Lung (tissue), 12 donors: ENCODE measurements around the gene RPS6KA1. TPM values are rescaled to one million over a fixed set of nuclear protein-coding genes. Genes with fewer than 3 reads are reported as not detected.
A peak's percentile ranks its signal among the peaks of the same experiment; 100 is the strongest.

Experiments
- ATAC-seq: fragments of 200-7000 bp; cut with Tn5 transposase; one replicate; pipeline ENCODE4 v1.9.1; 2020; ENCODE audit warnings: moderate number of reproducible peaks; ENCODE audit not compliant: insufficient read depth, low FRiP score
- DNase-seq, 3 donors: peaks; one replicate each; pipeline ENCODE4 v3.0.0-alpha.2; 2013 to 2017
- H3K27ac ChIP-seq, 2 donors: one replicate each; pipeline ENCODE4 v1.5.1; 2013; ENCODE audit warnings: mild to moderate bottlenecking in 2 of 2, moderate library complexity in 2 of 2, control low read depth in 1 of 2, inconsistent platforms in 1 of 2, low read depth in 1 of 2, low read length in 1 of 2
- H3K27me3 ChIP-seq, 3 donors: one replicate each; pipeline ENCODE4 v1.5.1; 2013; ENCODE audit warnings: low read length in 2 of 3; ENCODE audit not compliant: control insufficient read depth in 3 of 3, insufficient read depth in 3 of 3
- H3K36me3 ChIP-seq, 4 donors: one replicate each; pipeline ENCODE4 v1.5.1; 2013; ENCODE audit warnings: low read length in 4 of 4, mild to moderate bottlenecking in 1 of 4, moderate library complexity in 1 of 4; ENCODE audit not compliant: control insufficient read depth in 4 of 4, insufficient read depth in 4 of 4
- H3K4me1 ChIP-seq, 5 donors: one replicate each; pipeline ENCODE4 v1.5.1; 2013; ENCODE audit warnings: low read length in 5 of 5, mild to moderate bottlenecking in 2 of 5, moderate library complexity in 1 of 5; ENCODE audit not compliant: control insufficient read depth in 5 of 5, insufficient read depth in 5 of 5
- H3K4me3 ChIP-seq: one replicate; pipeline ENCODE4 v1.5.1; 2013; ENCODE audit warnings: mild to moderate bottlenecking, control low read depth, moderate library complexity
- H3K9ac ChIP-seq, 2 donors: one replicate each; pipeline ENCODE4 v1.5.1; 2013; ENCODE audit warnings: low read length in 2 of 2, control low read depth in 1 of 2; ENCODE audit not compliant: insufficient read depth in 1 of 2
- H3K9me3 ChIP-seq, 4 donors: one replicate each; pipeline ENCODE4 v1.5.1; 2013; ENCODE audit warnings: low read length in 3 of 4, mild to moderate bottlenecking in 1 of 4, moderate library complexity in 1 of 4; ENCODE audit not compliant: control insufficient read depth in 4 of 4, insufficient read depth in 3 of 4
- CTCF ChIP-seq: IDR thresholded peaks from 2 replicates; pipeline ENCODE4 v1.5.1; 2012; ENCODE audit warnings: mild to moderate bottlenecking; ENCODE audit errors: control extremely low read depth, extremely low read depth
- WGBS, 2 donors: extraction: QIAGEN DNeasy Blood & Tissue Kit; methylation state at CpG; one replicate each; pipeline ENCODE4 v1.1.7; 2013; 5-methylcytosine and 5-hydroxymethylcytosine counted together
- polyA plus RNA-seq, 2 donors: library from polyadenylated mRNA; stranded (reverse); fragments of 200-250 nt; gene quantifications; one replicate each; pipeline ENCODE4 v1.2.1, GENCODE V29; 2013
- total RNA-seq, 2 donors: library from RNA; depleted of rRNA in 1 of 2; stranded (reverse); fragments of >200 nt in 1 of 2; gene quantifications; one replicate each; pipeline ENCODE4 v1.2.1, GENCODE V29; 2014 to 2021
- donor health status: control.
- donor health status: control.
- donor health status: Bipolar disorder and iron deficiency.
- donor health status: healthy.
- donor health status: DM: yes; HTN: yes; CAD: no.

The RPS6KA1 gene
- total and polyA plus RNA-seq, 4 donors, result 58.6 to 109 (median 81.7) TPM

GRCh38 chr1:26544126-26544525 lies 14.6 kb downstream of the RPS6KA1 start:
- H3K4me1 ChIP-seq, result peaks cover 0 to 24% (median 0%) of the 10 kb centered on the region in 5 donors
- DNase-seq (no peak), ATAC-seq (no peak)
- no peak overlapping the region for H3K4me3 ChIP-seq
- TF ChIP-seq CTCF, result no peak
- H3K36me3 ChIP-seq, result peaks cover 0 to 16% (median 0%) of the 10 kb centered on the region in 4 donors
- H3K9me3 ChIP-seq, result no peaks in the 10 kb centered on the region
- WGBS, 2 donors, result 79 to 90% methylated on average over 5 of the region's 5 CpGs
- no peaks in the 10 kb centered on the region for H3K27me3 ChIP-seq
- peak overlapping the region in 1 of 2 donors; percentile 96 for H3K27ac ChIP-seq
- H3K9ac ChIP-seq, result no peak overlapping the region

GRCh38 chr1:26545969-26546323 lies 16.4 kb downstream of the RPS6KA1 start:
- H3K9ac ChIP-seq, result no peak overlapping the region
- no peaks in the 10 kb centered on the region for H3K27me3 ChIP-seq
- H3K27ac ChIP-seq, result peak overlapping the region in 1 of 2 donors; percentile 48
- no peak for ATAC-seq
- no peak for DNase-seq
- peak overlapping the region; percentile 33 for H3K4me3 ChIP-seq
- H3K9me3 ChIP-seq, result no peaks in the 10 kb centered on the region
- peaks cover 0 to 17% (median 0%) of the 10 kb centered on the region in 4 donors for H3K36me3 ChIP-seq
- TF ChIP-seq CTCF, result no peak
- peaks cover 0 to 14% (median 0%) of the 10 kb centered on the region in 5 donors for H3K4me1 ChIP-seq
- WGBS, 2 donors, result 34 to 60% methylated on average over 4 of the region's 4 CpGs

DNA sequence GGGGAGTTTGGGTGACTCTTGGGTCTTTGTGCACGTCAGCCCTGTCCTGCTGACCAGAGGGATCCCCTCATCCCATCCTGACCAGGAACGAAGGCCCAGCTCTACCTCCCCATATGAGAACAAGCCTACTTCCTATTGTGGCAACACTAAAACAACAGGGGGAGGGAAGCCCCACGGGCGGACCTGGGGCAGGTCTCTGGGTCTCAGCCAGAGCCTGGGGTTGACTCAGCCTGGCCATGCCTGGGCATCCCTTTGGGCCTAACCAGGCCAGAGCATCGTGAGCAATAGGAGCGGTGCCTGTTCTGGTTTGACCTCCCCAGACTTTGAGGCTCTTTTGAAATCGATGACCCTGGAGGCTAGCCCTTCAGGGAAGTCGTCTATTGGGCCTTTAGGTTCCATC lies 16.8 kb downstream of the RPS6KA1 start:
- H3K4me1 ChIP-seq, result peaks cover 0 to 13% (median 0%) of the 10 kb centered on the region in 5 donors
- WGBS, 2 donors, result 51 to 66% methylated on average over 8 of the region's 8 CpGs
- no peak for ATAC-seq

More for the DNA sequence above, 16.8 kb downstream of the RPS6KA1 start:
- H3K27me3 ChIP-seq, result no peaks in the 10 kb centered on the region
- H3K9ac ChIP-seq, result no peak overlapping the region
- no peak overlapping the region for H3K4me3 ChIP-seq
- no peak for DNase-seq
- peaks cover 0 to 21% (median 0%) of the 10 kb centered on the region in 4 donors for H3K36me3 ChIP-seq
- peak overlapping the region in 1 of 2 donors; percentile 48 for H3K27ac ChIP-seq
- no peaks in the 10 kb centered on the region for H3K9me3 ChIP-seq
- TF ChIP-seq CTCF, result no peak
